Measurements from ENCODE around the gene FAM200B. TPM values are rescaled to one million over a fixed set of nuclear protein-coding genes. Genes with fewer than 3 reads are reported as not detected.
A peak's percentile ranks its signal among the peaks of the same experiment; 100 is the strongest.
"Not testable (repeated sequence)": the region's sequence is repeated elsewhere in the genome, so short reads cannot be mapped to it uniquely, and the experiment has no call there.

Gene FAM200B
- total RNA-seq, 1 experiment from 2014 or later = 88.4 TPM

GRCh38 chr4:15695729-15696128 is 14.1 kb downstream of the FAM200B start:
- no peak for DNase-seq (ENCODE audit: low read depth)

- no peak for DNase-seq (ENCODE audit: low read depth)
Observed at GRCh38 chr4:15696866-15697265, 15.2 kb downstream of the FAM200B start.

- DNase-seq (ENCODE audit: low read depth) = no peak
Observed at GRCh38 chr4:15702941-15703403, 21.3 kb downstream of the FAM200B start, which contains the start of gene BST1. Gene BST1 (plus strand): TSS chr4:15703065. CDS start chr4:15703145, 80 bp downstream.

- DNase-seq (ENCODE audit: low read depth) = no peak
Observed at GRCh38 chr4:15703439-15703838, 21.8 kb downstream of the FAM200B start.

- no peak for DNase-seq (ENCODE audit: low read depth)
Observed at GRCh38 chr4:15704129-15704528, 22.5 kb downstream of the FAM200B start.

GRCh38 chr4:15706646-15707362 is 25.2 kb downstream of the FAM200B start:
- DNase-seq (ENCODE audit: low read depth) = no peak

GRCh38 chr4:15707363-15707715 is 25.7 kb downstream of the FAM200B start:
- no peak for DNase-seq (ENCODE audit: low read depth)

GRCh38 chr4:15711762-15712161 is 30.1 kb downstream of the FAM200B start:
- no peak for DNase-seq (ENCODE audit: low read depth)

GRCh38 chr4:15712214-15712613 is 30.6 kb downstream of the FAM200B start:
- DNase-seq (ENCODE audit: low read depth) = no peak

- DNase-seq (ENCODE audit: low read depth) = no peak
Observed at GRCh38 chr4:15714141-15714540, 32.5 kb downstream of the FAM200B start.

GRCh38 chr4:15714646-15715435 is 33.2 kb downstream of the FAM200B start:
- DNase-seq (ENCODE audit: low read depth) = no peak

GRCh38 chr4:15716115-15716514 is 34.5 kb downstream of the FAM200B start:
- DNase-seq (ENCODE audit: low read depth) = no peak

GRCh38 chr4:15717086-15717485 is 35.5 kb downstream of the FAM200B start:
- DNase-seq (ENCODE audit: low read depth) = peak; percentile 48

- DNase-seq (ENCODE audit: low read depth) = peak; percentile 17
Observed at GRCh38 chr4:15717657-15718416, 36.2 kb downstream of the FAM200B start.

GRCh38 chr4:15718465-15718864 is 36.8 kb downstream of the FAM200B start:
- no peak for DNase-seq (ENCODE audit: low read depth)

- DNase-seq (ENCODE audit: low read depth) = no peak
Observed at GRCh38 chr4:15718959-15719358, 37.3 kb downstream of the FAM200B start.

- no peak for DNase-seq (ENCODE audit: low read depth)
Observed at GRCh38 chr4:15719506-15719905, 37.9 kb downstream of the FAM200B start.

- DNase-seq (ENCODE audit: low read depth) = no peak
Observed at GRCh38 chr4:15720851-15721250, 39.2 kb downstream of the FAM200B start.

- DNase-seq (ENCODE audit: low read depth) = no peak
Observed at GRCh38 chr4:15725608-15726007, 44.0 kb downstream of the FAM200B start.

GRCh38 chr4:15729910-15730533 is 48.4 kb downstream of the FAM200B start:
- DNase-seq (ENCODE audit: low read depth) = peak; percentile 35

- DNase-seq (ENCODE audit: low read depth) = not testable (repeated sequence)
Observed at GRCh38 chr4:15733061-15733460, 51.4 kb downstream of the FAM200B start.

All from HT1080 (cell line).